Activated CD4-positive, alpha-beta T cell treated with anti-CD3 and anti-CD28 coated beads, Interleukin-2, amount 50 U/mL, for 1 hour (primary cell): ENCODE measurements around the gene CRYBA4.

ENCODE experiments used
- DNase-seq: peaks from one replicate; pipeline ENCODE4 v3.0.0-alpha.2; 2020

Gene CRYBA4

GRCh38 chr22:26663374-26663923, 41.7 kb downstream of the CRYBA4 start:
- no peak for DNase-seq

- DNase-seq, result no peak
Observed at GRCh38 chr22:26665813-26666231, 44.1 kb downstream of the CRYBA4 start.

- DNase-seq, result no peak
Observed at GRCh38 chr22:26667140-26667539, 45.4 kb downstream of the CRYBA4 start.

GRCh38 chr22:26669060-26669481, 47.3 kb downstream of the CRYBA4 start:
- no peak for DNase-seq

- no peak for DNase-seq
Observed at GRCh38 chr22:26670459-26670858, 48.7 kb downstream of the CRYBA4 start.

GRCh38 chr22:26671317-26672059, 49.7 kb downstream of the CRYBA4 start:
- peak; percentile 69 for DNase-seq

- no peak for DNase-seq
Observed at GRCh38 chr22:26672060-26672471, 50.3 kb downstream of the CRYBA4 start.

- DNase-seq, result peak; percentile 84
Observed at GRCh38 chr22:26672590-26673468, 51.1 kb downstream of the CRYBA4 start.

- DNase-seq, result peak; percentile 36
Observed at GRCh38 chr22:26673486-26673885, 51.7 kb downstream of the CRYBA4 start.

GRCh38 chr22:26674211-26675190, 52.7 kb downstream of the CRYBA4 start:
- DNase-seq, result peak; percentile 29

GRCh38 chr22:26675687-26676268, 54.0 kb downstream of the CRYBA4 start:
- DNase-seq, result no peak

GRCh38 chr22:26677217-26677616, 55.5 kb downstream of the CRYBA4 start:
- no peak for DNase-seq

GRCh38 chr22:26679003-26679629, 57.4 kb downstream of the CRYBA4 start:
- peak; percentile 67 for DNase-seq
